Subcutaneous adipose tissue (tissue), 4 donors: ENCODE data around the gene MRPL44. TPM values are rescaled to one million over a fixed set of nuclear protein-coding genes. Genes with fewer than 3 reads are reported as not detected.

ENCODE experiments used
- total RNA-seq, 4 donors: library from RNA; depleted of rRNA; stranded (reverse); fragments of >200 nt; gene quantifications; one replicate each; pipeline ENCODE4 v1.1.0, GENCODE V29; 2016
- TF ChIP-seq, protein P1 (sequence below): fragments of 450-650 bp; IDR thresholded peaks from one replicate; pipeline ENCODE4 v1.5.1; 2016; ENCODE audit warnings: low read depth, mild to moderate bottlenecking, control low read depth, antibody characterized with exemption, moderate library complexity

MRPL44 gene
- total RNA-seq, 4 donors from 2014 or later = 21.8 to 30.4 (median 22.6) TPM

DNA sequence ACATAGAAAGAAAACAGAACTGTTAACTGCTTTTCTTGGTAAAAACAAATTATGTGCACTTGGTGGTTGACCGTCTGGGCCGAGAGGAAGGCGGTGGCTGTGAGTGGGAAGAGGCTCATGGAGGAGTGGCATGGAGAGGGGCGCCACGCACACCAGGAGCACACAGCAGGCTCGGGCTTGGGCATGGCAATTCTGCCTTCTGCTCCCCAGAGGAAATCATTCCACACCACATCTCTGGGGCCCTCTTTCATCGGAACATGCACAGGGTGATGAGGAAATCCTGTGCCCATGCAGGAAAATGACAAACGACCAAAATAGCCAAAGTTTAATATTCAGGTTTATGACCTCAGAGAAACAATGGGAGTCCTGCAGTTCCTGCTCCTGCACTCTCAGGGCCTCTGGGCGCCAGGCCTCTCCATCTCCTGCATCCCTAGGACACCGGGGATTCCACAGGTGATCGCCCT, 38.6 kb upstream of the MRPL44 start:
- TF ChIP-seq, protein P1, sequence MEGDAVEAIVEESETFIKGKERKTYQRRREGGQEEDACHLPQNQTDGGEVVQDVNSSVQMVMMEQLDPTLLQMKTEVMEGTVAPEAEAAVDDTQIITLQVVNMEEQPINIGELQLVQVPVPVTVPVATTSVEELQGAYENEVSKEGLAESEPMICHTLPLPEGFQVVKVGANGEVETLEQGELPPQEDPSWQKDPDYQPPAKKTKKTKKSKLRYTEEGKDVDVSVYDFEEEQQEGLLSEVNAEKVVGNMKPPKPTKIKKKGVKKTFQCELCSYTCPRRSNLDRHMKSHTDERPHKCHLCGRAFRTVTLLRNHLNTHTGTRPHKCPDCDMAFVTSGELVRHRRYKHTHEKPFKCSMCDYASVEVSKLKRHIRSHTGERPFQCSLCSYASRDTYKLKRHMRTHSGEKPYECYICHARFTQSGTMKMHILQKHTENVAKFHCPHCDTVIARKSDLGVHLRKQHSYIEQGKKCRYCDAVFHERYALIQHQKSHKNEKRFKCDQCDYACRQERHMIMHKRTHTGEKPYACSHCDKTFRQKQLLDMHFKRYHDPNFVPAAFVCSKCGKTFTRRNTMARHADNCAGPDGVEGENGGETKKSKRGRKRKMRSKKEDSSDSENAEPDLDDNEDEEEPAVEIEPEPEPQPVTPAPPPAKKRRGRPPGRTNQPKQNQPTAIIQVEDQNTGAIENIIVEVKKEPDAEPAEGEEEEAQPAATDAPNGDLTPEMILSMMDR = no peak

- TF ChIP-seq, protein P1 = no peak
These were observed 37.2 kb upstream of the MRPL44 start for GRCh38 chr2:223920109-223920508.

DNA sequence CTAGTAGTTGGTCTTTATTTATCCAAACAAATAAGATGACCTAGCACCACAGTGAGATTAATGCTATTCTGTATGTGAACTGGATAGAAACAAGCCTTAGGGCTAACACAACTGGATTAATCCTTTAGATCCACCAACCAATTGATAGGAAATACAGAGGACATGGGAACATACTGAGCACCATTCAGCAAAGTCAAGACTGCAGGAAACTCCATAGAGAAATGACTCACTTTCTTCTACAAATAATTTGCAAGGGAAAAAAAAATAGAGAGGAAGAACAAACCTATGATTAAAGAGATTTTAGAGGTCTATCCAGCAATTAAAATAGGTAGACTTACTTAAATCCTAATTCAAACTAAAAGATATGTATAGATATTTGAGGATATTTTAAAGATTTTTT, 36.1 kb upstream of the MRPL44 start:
- TF ChIP-seq, protein P1 = no peak

- TF ChIP-seq, protein P1 = no peak
These were observed 35.0 kb upstream of the MRPL44 start for GRCh38 chr2:223922308-223922707.

DNA sequence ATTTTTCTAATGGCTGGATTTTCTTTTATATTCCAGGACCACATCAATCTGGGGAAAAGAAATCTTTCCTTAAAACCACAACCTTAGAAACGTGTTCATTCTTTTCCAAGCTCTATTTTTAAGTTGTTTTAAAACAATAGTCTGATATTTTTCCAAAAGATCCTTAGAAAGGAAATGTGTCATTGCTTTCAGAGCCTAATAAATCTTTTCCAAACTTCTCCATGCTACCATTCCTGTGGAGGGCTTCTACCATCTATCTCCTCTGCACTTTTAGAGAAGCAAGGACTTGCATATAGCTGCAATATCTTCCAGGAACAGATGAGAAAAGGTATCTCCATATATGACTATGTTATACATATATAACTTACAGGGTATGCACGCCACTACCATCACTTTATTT, 33.3 kb upstream of the MRPL44 start:
- TF ChIP-seq, protein P1 = no peak

GRCh38 chr2:223925106-223925505, 32.2 kb upstream of the MRPL44 start:
- TF ChIP-seq, protein P1 = no peak

DNA sequence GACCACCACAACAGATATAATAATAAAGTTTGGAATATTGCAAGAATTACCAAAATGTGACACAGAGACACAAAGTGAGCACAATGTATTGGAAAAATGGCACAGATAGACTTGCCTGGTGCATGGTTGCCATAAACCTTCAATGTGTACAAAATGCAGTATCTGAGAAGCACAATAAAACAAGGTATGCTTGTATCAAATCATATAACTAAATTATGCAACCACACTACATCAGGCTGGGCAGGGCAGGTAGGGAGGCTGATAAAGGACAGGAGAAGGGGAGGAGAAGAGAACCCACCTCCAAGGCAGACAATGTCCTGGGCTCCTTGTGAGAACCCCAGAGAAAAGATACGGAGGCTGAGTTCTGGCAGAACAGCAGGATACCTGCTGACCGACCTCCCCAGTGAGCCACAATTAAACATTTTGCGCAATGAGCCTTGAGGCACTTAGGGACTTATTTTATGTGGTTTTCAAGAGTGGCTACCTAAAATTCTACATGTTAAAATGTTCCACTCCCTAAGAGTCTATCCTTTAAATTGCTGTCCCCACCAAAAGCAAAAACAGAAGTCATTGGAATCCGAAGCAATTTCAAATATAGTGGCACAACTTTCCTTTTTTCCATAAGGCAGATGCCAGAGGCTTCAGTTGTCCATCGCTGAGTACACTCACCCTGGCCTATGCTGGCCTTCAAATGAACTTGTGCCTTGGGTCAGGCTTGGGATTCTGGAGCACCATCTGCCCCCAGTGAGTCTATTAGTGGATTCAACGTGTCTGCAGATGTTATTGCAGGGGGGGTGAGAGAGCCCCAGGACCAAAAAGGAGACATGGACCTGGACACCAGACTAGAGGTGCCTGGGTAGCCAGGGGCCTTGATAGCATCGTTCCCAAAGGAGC, 28.9 kb upstream of the MRPL44 start:
- TF ChIP-seq, protein P1 = no peak
